Measurements from ENCODE around the gene MEDAG. TPM values are rescaled to one million over a fixed set of nuclear protein-coding genes. Genes with fewer than 3 reads are reported as not detected.
"Not testable (repeated sequence)": the region's sequence is repeated elsewhere in the genome, so short reads cannot be mapped to it uniquely, and the experiment has no call there.

The MEDAG gene
- total RNA-seq, 2 experiments from 2014 or later, result not detected

DNA sequence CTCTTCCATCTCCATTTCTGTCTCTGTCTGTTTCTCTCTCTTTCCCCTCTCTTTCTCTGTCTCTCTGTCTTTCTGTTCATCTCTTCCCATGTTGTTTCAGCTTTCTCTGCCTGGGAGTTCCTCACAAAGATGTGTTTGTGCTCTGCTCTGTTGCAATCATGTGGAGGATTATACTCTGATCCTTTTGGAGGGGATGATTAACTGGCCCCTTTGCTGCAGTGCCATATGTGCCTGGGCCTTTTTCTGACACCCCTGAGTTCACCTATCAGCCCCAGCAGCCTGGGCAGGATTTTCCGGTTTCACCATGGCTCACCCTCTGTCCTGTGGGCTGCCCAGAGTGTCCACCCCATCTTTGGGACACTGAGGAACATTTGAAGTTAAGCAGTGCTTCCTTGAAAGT lies 17.3 kb downstream of the MEDAG start:
- H3K36me3 Mint-ChIP-seq (ENCODE audit: low read depth), result no peaks in the 10 kb centered on the region
- H3K27ac Mint-ChIP-seq, result no peak overlapping the region
- H3K9me3 Mint-ChIP-seq, result no peaks in the 10 kb centered on the region
- DNase-seq, result no peak
- peaks cover 34% of the 10 kb centered on the region for H3K27me3 Mint-ChIP-seq
- ChIA-PET POLR2A (no interaction called here), CTCF (no interaction called here)
- H3K4me1 Mint-ChIP-seq, result peaks cover 3% of the 10 kb centered on the region
- no peak overlapping the region for H3K4me3 Mint-ChIP-seq

DNA sequence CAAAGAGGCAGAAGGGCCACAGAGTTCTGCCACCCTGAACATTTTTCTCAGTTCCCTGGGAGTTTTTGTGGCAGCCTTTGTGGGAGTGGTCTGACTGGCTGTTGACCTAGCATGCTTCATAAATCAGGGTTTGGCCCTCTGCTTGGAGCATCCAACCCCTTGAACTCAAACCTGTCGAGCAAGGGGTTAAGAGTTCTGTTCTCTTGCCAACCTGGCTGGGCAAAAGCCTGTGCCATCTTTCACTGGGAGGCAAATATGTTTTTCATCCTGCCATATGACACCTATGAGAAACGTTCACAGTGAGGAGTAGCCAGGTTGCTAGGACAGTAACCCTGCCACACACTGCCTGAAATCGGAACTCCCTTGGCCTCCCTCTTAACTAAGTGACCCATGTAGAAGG lies 18.6 kb downstream of the MEDAG start:
- peaks cover 3% of the 10 kb centered on the region for H3K4me1 Mint-ChIP-seq
- no peak overlapping the region for H3K4me3 Mint-ChIP-seq
- no peak for DNase-seq
- H3K36me3 Mint-ChIP-seq (ENCODE audit: low read depth), result no peaks in the 10 kb centered on the region
- no peak overlapping the region for H3K27ac Mint-ChIP-seq
- ChIA-PET POLR2A (no interaction called here), CTCF (no interaction called here)
- no peaks in the 10 kb centered on the region for H3K9me3 Mint-ChIP-seq
- H3K27me3 Mint-ChIP-seq, result peaks cover 35% of the 10 kb centered on the region

DNA sequence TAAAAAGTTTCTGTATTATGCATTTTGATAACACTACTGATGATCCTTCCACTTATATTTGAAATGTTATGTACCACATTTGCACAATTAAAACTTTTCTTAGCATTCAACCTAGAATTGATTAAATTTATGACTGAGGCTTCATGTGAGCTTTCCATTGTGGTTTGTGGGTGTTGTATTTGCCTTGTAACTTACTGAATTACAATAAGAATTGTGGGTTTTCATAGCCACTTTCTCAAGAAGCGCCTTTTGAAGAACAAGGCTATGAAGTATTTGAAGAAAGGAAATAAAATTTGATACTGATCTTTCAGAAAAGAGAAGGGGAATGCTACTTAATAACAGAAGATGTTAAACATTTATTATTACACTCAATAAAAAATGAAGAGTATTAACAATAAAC lies 19.4 kb downstream of the MEDAG start:
- POLR2A ChIA-PET, result no interaction called here
- Mint-ChIP-seq H3K27me3 (peaks cover 33% of the 10 kb centered on the region), H3K27ac (no peak overlapping the region), H3K9me3 (no peaks in the 10 kb centered on the region), H3K4me3 (no peak overlapping the region), H3K4me1 (peaks cover 3% of the 10 kb centered on the region), H3K36me3 (ENCODE audit: low read depth) (no peaks in the 10 kb centered on the region)
- DNase-seq, result no peak
- CTCF ChIA-PET, result no interaction called here

DNA sequence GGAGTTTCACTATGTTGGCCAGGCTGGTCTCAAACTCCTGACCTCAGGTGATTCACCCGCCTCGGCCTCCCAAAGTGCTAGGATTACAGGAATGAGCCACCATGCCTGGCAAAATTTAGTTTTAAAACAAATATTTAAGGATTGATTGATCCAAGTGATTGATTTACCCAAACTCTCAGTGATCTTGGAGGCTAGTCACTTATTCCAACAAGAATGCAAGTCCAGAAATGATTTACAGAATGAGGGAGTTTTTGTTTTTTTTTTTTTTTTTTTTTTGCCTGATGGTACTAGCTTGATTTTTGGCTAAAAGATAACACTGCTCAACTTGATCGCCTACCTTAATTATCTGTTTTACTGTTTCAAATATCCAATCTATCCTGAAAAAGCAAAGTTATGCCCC lies 20.7 kb downstream of the MEDAG start:
- ChIA-PET POLR2A (no interaction called here), CTCF (interaction anchor here (0.9 kb wide), 1 partner anchor 10 kb away, joined by 3 read pairs; no protein-coding TSS in a partner anchor)
- DNase-seq, result no peak
- Mint-ChIP-seq H3K4me1 (peaks cover 3% of the 10 kb centered on the region), H3K4me3 (no peak overlapping the region), H3K9me3 (no peaks in the 10 kb centered on the region), H3K27ac (no peak overlapping the region), H3K27me3 (peaks cover 34% of the 10 kb centered on the region), H3K36me3 (ENCODE audit: low read depth) (no peaks in the 10 kb centered on the region)

DNA sequence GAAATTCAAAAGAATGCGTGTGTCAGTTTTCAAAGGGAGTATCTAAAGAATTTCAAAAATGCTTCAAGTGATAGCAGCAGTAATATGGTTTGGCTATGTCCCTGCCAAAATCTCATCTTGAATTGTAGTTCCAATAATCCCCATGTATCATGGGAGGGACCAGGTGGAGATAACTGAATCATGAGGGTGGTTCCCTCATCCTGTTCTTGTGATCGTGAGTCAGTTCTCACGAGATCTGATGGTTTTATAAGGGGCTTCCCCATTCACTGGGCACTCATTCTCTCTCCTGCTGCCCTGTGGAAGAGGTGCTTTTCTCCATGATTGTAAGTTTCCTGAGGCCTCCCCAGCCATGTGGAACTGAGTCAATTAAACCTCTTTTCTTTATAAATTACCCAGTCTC lies 21.1 kb downstream of the MEDAG start:
- H3K27ac Mint-ChIP-seq; H3K36me3 Mint-ChIP-seq (ENCODE audit: low read depth); H3K4me3 Mint-ChIP-seq; H3K4me1 Mint-ChIP-seq; H3K9me3 Mint-ChIP-seq; POLR2A ChIA-PET; DNase-seq: not testable (repeated sequence)
- CTCF ChIA-PET, result interaction anchor here (0.9 kb wide), 1 partner anchor 11 kb away, joined by 3 read pairs; no protein-coding TSS in a partner anchor
- H3K27me3 Mint-ChIP-seq, result peaks cover 38% of the 10 kb centered on the region

DNA sequence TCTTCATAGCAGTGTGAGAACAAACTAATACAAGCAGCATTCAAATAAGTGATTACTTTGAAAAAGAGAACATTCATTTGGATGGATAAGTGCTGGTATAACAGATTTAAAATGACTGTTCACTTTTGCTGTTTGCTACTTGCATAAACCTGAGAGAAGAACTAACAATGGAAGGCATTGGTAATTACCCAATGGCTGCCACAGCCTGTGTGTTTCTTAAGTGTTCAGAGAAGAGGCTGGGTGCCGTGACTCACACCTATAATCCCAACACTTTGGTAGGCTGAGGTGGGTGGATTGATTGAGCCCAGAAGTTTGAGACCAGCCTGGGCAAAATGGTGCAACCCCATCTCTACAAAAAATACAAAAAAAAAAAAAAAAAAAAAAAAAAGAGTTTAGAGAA lies 21.5 kb downstream of the MEDAG start:
- ChIA-PET POLR2A (no interaction called here), CTCF (no interaction called here)
- Mint-ChIP-seq H3K27me3 (peaks cover 42% of the 10 kb centered on the region), H3K27ac (no peak overlapping the region), H3K4me3 (no peak overlapping the region), H3K4me1 (peaks cover 3% of the 10 kb centered on the region), H3K9me3 (no peaks in the 10 kb centered on the region), H3K36me3 (ENCODE audit: low read depth) (no peaks in the 10 kb centered on the region)
- no peak for DNase-seq

DNA sequence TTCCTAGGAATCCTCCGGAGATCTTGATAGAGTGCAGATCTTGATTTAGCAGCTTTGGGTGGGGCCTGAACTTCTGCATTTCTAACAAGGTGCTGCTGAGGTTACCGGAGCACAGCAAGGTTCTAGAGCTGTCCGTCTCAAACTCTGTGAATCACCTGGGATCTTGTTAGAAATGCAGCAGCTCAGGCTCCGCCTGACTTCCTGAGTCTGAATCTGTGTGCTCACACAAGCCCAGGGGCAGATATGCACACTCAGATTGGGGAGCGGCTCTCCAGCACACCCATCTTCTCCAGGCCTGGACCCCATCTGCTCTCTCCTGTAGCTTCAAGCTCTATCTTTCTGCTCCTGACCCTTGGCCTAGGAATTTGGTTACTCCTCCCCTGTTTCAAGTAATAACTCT lies 22.9 kb downstream of the MEDAG start:
- no peak overlapping the region for H3K27ac Mint-ChIP-seq
- CTCF ChIA-PET, result no interaction called here
- peaks cover 38% of the 10 kb centered on the region for H3K27me3 Mint-ChIP-seq
- POLR2A ChIA-PET, result no interaction called here
- H3K36me3 Mint-ChIP-seq (ENCODE audit: low read depth), result no peaks in the 10 kb centered on the region
- peaks cover 3% of the 10 kb centered on the region for H3K4me1 Mint-ChIP-seq
- DNase-seq, result no peak
- H3K9me3 Mint-ChIP-seq, result no peaks in the 10 kb centered on the region
- no peak overlapping the region for H3K4me3 Mint-ChIP-seq

DNA sequence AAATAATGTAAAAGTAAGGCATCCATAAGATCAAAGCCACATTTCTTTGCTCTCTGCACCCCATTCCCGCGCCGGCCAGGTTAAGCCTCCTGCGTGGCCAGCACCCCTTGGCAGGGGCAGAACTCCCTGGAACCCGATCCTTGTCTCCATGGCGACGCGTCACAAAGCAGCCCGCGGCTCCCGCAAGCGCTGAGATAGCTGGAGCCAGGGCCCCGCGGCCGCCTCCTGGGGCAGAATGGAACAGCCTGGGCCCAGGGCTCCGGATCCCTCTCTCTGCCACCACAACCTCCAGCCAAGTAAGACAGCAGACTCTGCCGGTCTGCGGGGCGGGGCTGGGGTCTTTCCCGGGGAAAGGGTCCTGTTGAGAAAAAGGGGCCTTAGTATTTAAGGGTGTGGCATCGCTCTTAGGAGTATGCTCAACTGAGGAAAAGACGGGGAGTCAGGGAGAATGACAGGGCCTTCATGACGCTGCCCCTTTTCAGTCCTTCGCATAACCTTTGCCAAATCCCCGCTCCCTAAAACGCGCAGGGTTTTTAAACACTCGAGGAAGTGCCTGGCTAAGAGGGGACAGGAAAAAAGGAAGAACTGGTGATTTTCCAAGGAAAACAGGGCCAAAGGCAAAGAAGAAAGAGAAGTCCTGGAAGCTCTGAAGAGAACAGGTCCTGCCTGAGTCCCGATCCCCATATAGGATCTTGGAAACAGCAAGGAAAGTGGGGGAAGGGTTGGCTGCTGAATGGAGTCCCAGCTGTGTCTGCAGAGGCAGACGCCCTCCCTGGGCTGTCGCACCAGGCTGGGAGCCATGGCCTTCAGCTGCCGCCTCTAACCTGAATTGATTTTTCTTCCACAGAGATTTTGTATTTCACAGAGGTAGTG lies 26.6 kb downstream of the MEDAG start, which contains the start of gene TEX26:
TEX26 (plus strand) TSS at position 176 of the 873 bp plus-strand sequence; CDS start at position 236, 60 bp downstream.
- ChIA-PET POLR2A (no interaction called here), CTCF (interaction anchor here (0.5 kb wide), 1 partner anchor 1265 kb away, joined by 4 read pairs; no protein-coding TSS in a partner anchor)
- no peak for DNase-seq
- Mint-ChIP-seq H3K9me3 (no peaks in the 10 kb centered on the region), H3K4me3 (no peak within 1 kb of the TSS), H3K27ac (no peak within 1 kb of the TSS), H3K36me3 (ENCODE audit: low read depth) (no peaks in the 10 kb centered on the region), H3K27me3 (peaks cover 31% of the 10 kb centered on the region), H3K4me1 (no peaks in the 10 kb centered on the region)

DNA sequence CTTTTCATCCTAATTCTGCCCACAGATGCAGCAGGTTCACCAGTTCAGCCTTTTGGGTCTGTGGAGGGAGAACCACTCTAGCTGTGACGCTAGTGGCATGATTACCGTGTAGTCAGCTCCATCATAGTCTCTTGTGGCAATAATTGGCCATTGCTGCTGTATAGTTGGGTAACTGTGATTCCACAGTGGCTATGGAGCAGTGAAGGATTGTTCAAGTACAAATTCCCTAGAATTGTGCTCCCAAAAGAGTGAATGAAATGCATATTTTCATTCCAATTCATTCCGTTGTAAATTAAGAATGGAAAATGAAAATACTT lies 27.2 kb downstream of the MEDAG start:
- CTCF ChIA-PET, result no interaction called here
- Mint-ChIP-seq H3K27ac (no peak overlapping the region), H3K36me3 (ENCODE audit: low read depth) (no peaks in the 10 kb centered on the region), H3K27me3 (peaks cover 36% of the 10 kb centered on the region), H3K4me3 (no peak overlapping the region), H3K4me1 (no peaks in the 10 kb centered on the region), H3K9me3 (no peaks in the 10 kb centered on the region)
- POLR2A ChIA-PET, result no interaction called here
- DNase-seq, result no peak

DNA sequence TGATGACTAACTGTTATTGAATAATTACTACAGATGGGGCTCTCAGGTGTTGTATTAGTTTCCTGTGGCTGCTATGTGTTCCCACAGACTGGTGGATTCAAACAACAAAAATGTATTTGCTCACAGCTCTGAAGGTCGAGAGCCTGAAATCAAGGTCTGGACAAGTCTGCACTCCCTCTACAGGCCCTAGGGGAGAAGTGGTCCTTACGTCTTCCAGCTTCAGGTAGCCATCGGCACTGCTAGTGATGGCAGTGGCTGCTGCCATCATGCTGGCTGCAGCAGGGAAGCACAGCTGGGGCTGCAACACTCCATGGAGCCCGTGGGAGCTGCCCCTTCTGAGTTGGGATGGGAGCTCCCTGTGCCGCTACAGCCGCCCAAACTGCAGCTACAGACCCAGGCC lies 28.3 kb downstream of the MEDAG start:
- Mint-ChIP-seq H3K9me3 (no peaks in the 10 kb centered on the region), H3K4me3 (no peak overlapping the region), H3K36me3 (ENCODE audit: low read depth) (no peaks in the 10 kb centered on the region), H3K27me3 (peaks cover 30% of the 10 kb centered on the region), H3K4me1 (no peaks in the 10 kb centered on the region), H3K27ac (no peak overlapping the region)
- POLR2A ChIA-PET, result no interaction called here
- CTCF ChIA-PET, result interaction anchor here (0.6 kb wide), 1 partner anchor 445 kb away, joined by 4 read pairs; no protein-coding TSS in a partner anchor
- no peak for DNase-seq

DNA sequence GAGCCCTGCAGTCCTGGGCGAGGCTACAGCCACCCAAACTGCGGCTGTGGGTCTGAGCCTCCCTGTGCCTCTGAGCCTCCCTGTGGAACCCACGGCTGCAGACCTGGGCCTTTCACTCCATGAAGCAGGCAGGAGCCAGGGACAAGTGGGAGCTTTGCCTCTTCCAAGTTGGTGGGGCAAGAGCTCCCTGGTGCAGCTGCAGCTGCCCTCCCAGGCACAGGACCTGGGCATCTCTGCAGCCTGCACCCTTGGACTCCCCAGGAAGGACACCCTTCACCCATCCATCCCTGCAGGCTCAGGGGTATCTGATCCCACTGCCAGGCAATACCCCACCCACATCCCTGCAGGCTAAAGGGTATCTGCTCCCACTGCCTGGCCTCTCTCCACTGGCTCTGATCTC lies 28.7 kb downstream of the MEDAG start:
- peaks cover 29% of the 10 kb centered on the region for H3K27me3 Mint-ChIP-seq
- H3K4me1 Mint-ChIP-seq, result no peaks in the 10 kb centered on the region
- POLR2A ChIA-PET, result no interaction called here
- H3K27ac Mint-ChIP-seq, result no peak overlapping the region
- DNase-seq, result no peak
- H3K4me3 Mint-ChIP-seq, result no peak overlapping the region
- H3K36me3 Mint-ChIP-seq (ENCODE audit: low read depth), result no peaks in the 10 kb centered on the region
- CTCF ChIA-PET, result no interaction called here
- H3K9me3 Mint-ChIP-seq, result no peaks in the 10 kb centered on the region

DNA sequence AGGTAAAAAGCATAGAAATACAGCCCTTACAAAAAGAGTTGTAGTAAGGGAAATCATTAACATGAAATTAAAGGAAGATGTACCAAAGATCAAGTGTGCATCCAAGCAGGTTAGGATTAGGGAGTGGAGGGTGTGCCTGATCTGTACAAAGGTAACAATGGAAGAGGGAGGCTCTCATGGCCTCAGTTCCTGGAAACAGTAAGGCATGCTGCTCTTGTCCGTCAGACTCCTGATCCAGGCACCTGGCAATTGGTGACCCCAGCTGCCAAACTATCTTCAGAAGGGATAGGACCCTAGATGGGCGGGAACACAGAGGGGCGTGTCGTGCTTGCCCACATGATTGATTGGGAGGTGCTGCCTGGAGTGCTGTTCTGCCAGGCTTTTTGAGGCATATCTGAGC lies 30.9 kb downstream of the MEDAG start:
- ChIA-PET CTCF (no interaction called here), POLR2A (no interaction called here)
- no peaks in the 10 kb centered on the region for H3K4me1 Mint-ChIP-seq
- no peaks in the 10 kb centered on the region for H3K36me3 Mint-ChIP-seq (ENCODE audit: low read depth)
- H3K9me3 Mint-ChIP-seq, result no peaks in the 10 kb centered on the region
- H3K27me3 Mint-ChIP-seq, result peaks cover 18% of the 10 kb centered on the region
- H3K27ac Mint-ChIP-seq, result no peak overlapping the region
- no peak overlapping the region for H3K4me3 Mint-ChIP-seq
- no peak for DNase-seq

DNA sequence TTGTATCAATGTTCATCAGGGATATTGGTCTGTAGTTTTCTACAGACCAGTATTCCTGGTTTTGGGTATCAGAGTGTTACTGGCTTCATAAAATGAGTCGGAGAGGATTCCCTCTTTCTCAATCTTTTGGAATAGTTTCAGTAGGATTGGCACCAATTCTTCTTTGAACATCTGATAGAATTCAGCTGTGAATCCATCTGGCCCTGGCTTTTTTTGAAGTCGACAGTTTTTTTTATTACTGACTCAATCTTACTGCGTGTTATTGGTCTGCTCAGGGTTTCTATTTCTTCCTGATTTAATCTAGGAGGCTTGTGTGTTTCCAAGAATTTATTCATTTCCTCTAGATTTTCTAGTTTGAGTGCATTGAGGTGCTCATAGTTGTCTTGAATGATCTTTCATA lies 37.8 kb downstream of the MEDAG start:
- Mint-ChIP-seq H3K36me3 (ENCODE audit: low read depth) (no peaks in the 10 kb centered on the region), H3K4me1 (no peaks in the 10 kb centered on the region), H3K27ac (no peak overlapping the region), H3K27me3 (peaks cover 42% of the 10 kb centered on the region), H3K4me3 (no peak overlapping the region), H3K9me3 (peaks cover 4% of the 10 kb centered on the region)
- POLR2A ChIA-PET, result no interaction called here
- CTCF ChIA-PET, result no interaction called here
- DNase-seq, result no peak

DNA sequence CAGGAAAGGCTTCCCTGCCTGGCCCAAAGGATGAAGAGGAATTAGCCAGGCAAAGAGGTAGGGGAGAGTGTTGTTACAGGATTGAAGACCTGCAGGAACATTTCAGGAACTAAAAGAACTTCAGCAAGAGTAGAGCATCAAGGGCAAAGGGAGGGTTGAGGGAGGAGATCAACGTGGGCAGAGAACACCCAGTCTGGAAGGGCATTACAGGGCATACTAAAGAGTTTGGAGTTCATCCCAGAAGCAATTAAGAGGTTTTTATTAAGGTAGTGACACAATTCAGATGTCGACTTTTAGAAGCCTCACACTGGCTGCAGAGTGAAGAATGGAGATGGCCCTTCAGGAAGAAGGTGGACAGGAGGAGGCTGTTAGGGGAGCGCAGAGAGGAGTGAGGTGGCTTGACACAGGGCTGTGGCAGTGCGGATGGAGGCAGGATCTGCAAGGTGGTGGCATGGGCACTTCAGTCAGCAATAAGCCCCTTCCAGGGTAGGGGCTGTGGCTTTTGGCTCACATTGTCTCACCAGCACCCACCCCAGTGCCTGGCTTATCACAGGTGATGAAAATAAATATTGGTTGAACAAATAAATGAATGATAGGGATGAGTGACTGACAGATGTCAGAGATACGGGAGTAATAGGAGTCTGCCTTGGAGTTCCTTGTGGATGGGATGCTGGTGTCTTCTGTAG lies 51.3 kb downstream of the MEDAG start:
- Mint-ChIP-seq H3K36me3 (ENCODE audit: low read depth) (no peaks in the 10 kb centered on the region), H3K4me3 (no peak overlapping the region), H3K4me1 (no peaks in the 10 kb centered on the region), H3K9me3 (peaks cover 6% of the 10 kb centered on the region), H3K27ac (no peak overlapping the region), H3K27me3 (peaks cover 52% of the 10 kb centered on the region)
- ChIA-PET POLR2A (no interaction called here), CTCF (no interaction called here)
- DNase-seq, result no peak

Measured in activated CD4-positive, alpha-beta T cell treated with anti-CD3 and anti-CD28 coated beads, Interleukin-2, amount 10 ng/mL, durations not matched to agents 7 days and 5 days (primary cell).